Esophagus muscularis mucosa (tissue), 3 donors: ENCODE data around the gene EGFL7.

ENCODE experiments used
- CTCF ChIP-seq, 3 experiments: fragments of 200-600 bp in 2 of 3; fragments of 450-650 bp in 1 of 3; sonication (generic) in 2 of 3; IDR thresholded peaks; one replicate each; pipeline ENCODE4 v1.5.1; 2017 to 2019; ENCODE audit warnings: antibody characterized with exemption in 3 of 3, mild to moderate bottlenecking in 2 of 3, moderate library complexity in 1 of 3
- POLR2A ChIP-seq: fragments of 450-650 bp; IDR thresholded peaks from one replicate; pipeline ENCODE4 v1.6.1; 2017; ENCODE audit warnings: antibody characterized with exemption, moderate library complexity, mild to moderate bottlenecking, low read depth

DNA sequence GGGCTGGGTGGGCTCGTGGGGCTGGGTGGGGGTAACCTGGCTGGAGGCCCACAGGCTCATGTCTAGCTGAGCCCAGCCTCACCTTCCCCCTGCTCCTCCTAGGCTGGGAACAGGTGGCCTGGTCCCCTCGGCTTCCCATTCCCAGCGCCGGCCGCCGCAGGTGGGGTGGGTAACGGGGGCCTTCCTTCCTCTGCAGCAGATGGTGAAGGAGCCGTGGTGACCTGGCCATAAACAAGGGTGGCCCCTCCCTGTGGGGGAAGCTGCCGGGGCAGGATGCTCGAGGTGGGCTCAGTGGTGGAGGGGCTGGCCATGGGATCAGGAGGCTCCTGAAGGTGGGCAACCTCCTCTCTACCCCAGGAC, 41.0 kb upstream of the EGFL7 start:
- TF ChIP-seq POLR2A: no peak
- no peak for TF ChIP-seq CTCF (IDR thresholded peaks at IDR 0.05)
